Esophagus squamous epithelium (tissue), 5 donors: ENCODE data around the gene C11orf65. TPM values are rescaled to one million over a fixed set of nuclear protein-coding genes. Genes with fewer than 3 reads are reported as not detected.

Experiments
- DNase-seq: peaks from one replicate; lab custom pipeline; 2025; lab: John Stamatoyannopoulos, UW
- H3K27ac ChIP-seq, 4 donors: fragments of 200-600 bp; sonication (generic); one replicate each; pipeline ENCODE4 v1.5.1; 2016 to 2019; ENCODE audit warnings: mild to moderate bottlenecking in 1 of 4
- H3K27me3 ChIP-seq, 4 donors: fragments of 200-600 bp; sonication (generic); 1 replicate in 3 of 4; 2 replicates in 1 of 4; pipeline versions ENCODE4 v1.5.1 to v1.6.0; 2017 to 2021; ENCODE audit warnings: antibody characterized with exemption in 1 of 4
- H3K36me3 ChIP-seq, 3 donors: fragments of 200-600 bp; sonication (generic); one replicate each; pipeline ENCODE4 v1.5.1; 2016 to 2019
- H3K4me1 ChIP-seq, 3 donors: fragments of 200-600 bp; sonication (generic); one replicate each; pipeline ENCODE4 v1.5.1; 2017 to 2019
- H3K4me3 ChIP-seq, 4 donors: fragments of 200-600 bp; sonication (generic); 1 replicate in 3 of 4; 2 replicates in 1 of 4; pipeline ENCODE4 v1.5.1; 2016 to 2019; ENCODE audit warnings: mild to moderate bottlenecking in 2 of 4, moderate library complexity in 1 of 4
- H3K9me3 ChIP-seq, 3 donors: fragments of 200-600 bp; sonication (generic); one replicate each; pipeline ENCODE4 v1.5.1; 2016 to 2019
- CTCF ChIP-seq, 6 experiments: fragments of 450-650 bp in 4 of 6; fragments of 200-600 bp in 2 of 6; sonication (generic) in 2 of 6; IDR thresholded peaks; one replicate each; pipeline ENCODE4 v1.5.1; 2016 to 2019; ENCODE audit warnings: antibody characterized with exemption in 6 of 6, mild to moderate bottlenecking in 4 of 6, moderate library complexity in 4 of 6
- POLR2A ChIP-seq, 4 donors: fragments of 450-650 bp; IDR thresholded peaks; one replicate each; pipeline ENCODE4 v1.6.1; 2017; ENCODE audit warnings: antibody characterized with exemption in 4 of 4, mild to moderate bottlenecking in 4 of 4, moderate library complexity in 3 of 4
- WGBS, 2 donors: methylation state at CpG; one replicate each; pipeline ENCODE4 v1.1.5; 2018; 5-methylcytosine and 5-hydroxymethylcytosine counted together
- intact Hi-C: fragments of 100-400 bp; cut with DNase I; formaldehyde crosslinking; loops from one replicate; pipeline ENCODE4 v1.15.0; 2022
- total RNA-seq, 4 donors: library from RNA; depleted of rRNA; stranded (reverse); fragments of >200 nt; gene quantifications; one replicate each; pipeline ENCODE4 v1.1.0, GENCODE V29; 2016
- donor health status: DM: yes; HTN: yes; CAD: no.

C11orf65 gene
- total RNA-seq, result 1 to 10 TPM in 1 of 4 donors, under 1 TPM in 2, not detected in 1; 0.09 to 2.7 (median 0.95) TPM

GRCh38 chr11:108467091-108467823, at the start of gene C11orf65:
TSS of gene C11orf65 (minus strand) at chr11:108467529. CDS start at chr11:108461559, 5,970 bp downstream.
- Histone ChIP-seq H3K4me1 (peaks cover 3 to 24% (median 5%) of the 10 kb centered on the region in 3 donors), H3K27ac (peak within 1 kb of the TSS; percentile 97 to 100 (median 98)), H3K9me3 (no peaks in the 10 kb centered on the region), H3K4me3 (peak within 1 kb of the TSS; percentile 53 to 80 (median 69)), H3K36me3 (no peaks in the 10 kb centered on the region), H3K27me3 (no peaks in the 10 kb centered on the region)
- peak; percentile 86 for DNase-seq
- intact Hi-C loops, result loop anchor here (10.0 kb wide), 1 partner anchor 178 kb away; no protein-coding TSS in a partner anchor
- no peak for TF ChIP-seq CTCF (IDR thresholded peaks at IDR 0.05)
- TF ChIP-seq POLR2A (IDR thresholded peaks at IDR 0.05), result peak in 3 of 4 donors; percentile 95 to 98 (median 98)
- 0 to 1% methylated on average over 27 to 34 of the region's 35 CpGs for WGBS, 2 donors

GRCh38 chr11:108516125-108516524, 48.8 kb upstream of the C11orf65 start:
- Histone ChIP-seq H3K4me3 (no peak overlapping the region), H3K27ac (no peak overlapping the region), H3K4me1 (no peaks in the 10 kb centered on the region), H3K36me3 (peaks cover 0 to 94% (median 0%) of the 10 kb centered on the region in 3 donors), H3K27me3 (no peaks in the 10 kb centered on the region), H3K9me3 (no peaks in the 10 kb centered on the region)
- DNase-seq, result no peak
- TF ChIP-seq CTCF (IDR thresholded peaks at IDR 0.05) (no peak), POLR2A (IDR thresholded peaks at IDR 0.05) (no peak)
- intact Hi-C loops, result no loop called here
- 95 to 98% methylated on average over 4 of the region's 4 CpGs for WGBS, 2 donors

- WGBS, 2 donors, result 72 to 93% methylated on average over 2 of the region's 2 CpGs
These were observed 45.4 kb upstream of the C11orf65 start for GRCh38 chr11:108512708-108513107.

GRCh38 chr11:108511851-108512474, 44.6 kb upstream of the C11orf65 start:
- Histone ChIP-seq H3K27me3 (no peaks in the 10 kb centered on the region), H3K4me3 (no peak overlapping the region), H3K36me3 (peaks cover 0 to 70% (median 0%) of the 10 kb centered on the region in 3 donors), H3K4me1 (peaks cover 0 to 9% (median 0%) of the 10 kb centered on the region in 3 donors), H3K9me3 (no peaks in the 10 kb centered on the region), H3K27ac (no peak overlapping the region)
- TF ChIP-seq CTCF (IDR thresholded peaks at IDR 0.05) (no peak), POLR2A (IDR thresholded peaks at IDR 0.05) (no peak)
- intact Hi-C loops, result no loop called here
- DNase-seq, result no peak
- 53 to 54% methylated on average over 2 of the region's 2 CpGs for WGBS, 2 donors

More at GRCh38 chr11:108512708-108513107, 45.4 kb upstream of the C11orf65 start:
- no peaks in the 10 kb centered on the region for H3K9me3 ChIP-seq
- no peak overlapping the region for H3K4me3 ChIP-seq
- TF ChIP-seq CTCF (IDR thresholded peaks at IDR 0.05) (no peak), POLR2A (IDR thresholded peaks at IDR 0.05) (no peak)
- H3K27me3 ChIP-seq, result no peaks in the 10 kb centered on the region
- DNase-seq, result no peak
- intact Hi-C loops, result no loop called here
- peaks cover 0 to 77% (median 0%) of the 10 kb centered on the region in 3 donors for H3K36me3 ChIP-seq
- peaks cover 0 to 9% (median 0%) of the 10 kb centered on the region in 3 donors for H3K4me1 ChIP-seq
- H3K27ac ChIP-seq, result no peak overlapping the region
